Measurements from ENCODE around the gene TCF19. TPM values are rescaled to one million over a fixed set of nuclear protein-coding genes. Genes with fewer than 3 reads are reported as not detected.
A peak's percentile ranks its signal among the peaks of the same experiment; 100 is the strongest.

Gene TCF19
- total RNA-seq, 1 experiment from 2014 or later, result 15.0 TPM

- H3K27ac ChIP-seq (ENCODE audit: insufficient read length, low read depth, low read length), result no peak overlapping the region
- no peak overlapping the region for H3K18ac ChIP-seq (ENCODE audit: insufficient read length, low read depth, low read length)
- H3K4me2 ChIP-seq (ENCODE audit: insufficient read depth, insufficient read length, low read length), result no peak overlapping the region
- peak; percentile 79 for DNase-seq
- H3K9ac ChIP-seq (ENCODE audit: extremely low read depth, insufficient read length, low read length), result no peak overlapping the region
- no peak overlapping the region for H2AFZ ChIP-seq (ENCODE audit: low read length)
- H2BK15ac ChIP-seq (ENCODE audit: low read depth, low read length), result no peak overlapping the region
- H3K79me2 ChIP-seq (ENCODE audit: insufficient read depth, low read length), result no peaks in the 10 kb centered on the region
- H3K4me1 ChIP-seq (ENCODE audit: insufficient read depth, low read length), result no peaks in the 10 kb centered on the region
- Mint-ChIP-seq H3K4me3 (no peak overlapping the region), H3K4me1 (peaks cover 42 to 50% of the 10 kb centered on the region in 2 experiments), H3K9me3 (no peaks in the 10 kb centered on the region; a peak in 1 of 5 replicates), H3K27ac (peak overlapping the region in 1 of 3 experiments; percentile 18; a peak in 1 of 7 replicates), H3K27me3 (ENCODE audit: low read depth) (peaks cover 13% of the 10 kb centered on the region), H3K36me3 (ENCODE audit: insufficient read depth in 1 of 3, low read depth in 3 of 3) (no peaks in the 10 kb centered on the region)
- no peak overlapping the region for H4K5ac ChIP-seq (ENCODE audit: insufficient read length, low read depth, low read length)
- no peak overlapping the region for H4K91ac ChIP-seq (ENCODE audit: insufficient read length, low read depth, low read length)
- no peak overlapping the region for H2BK20ac ChIP-seq (ENCODE audit: low read depth, low read length, poor library complexity, severe bottlenecking)
- no CpG with 5 or more reads among the region's 8 CpGs for WGBS (ENCODE audit: extremely low coverage, insufficient read length, low lambda C conversion rate)
- no peak overlapping the region for H2BK120ac ChIP-seq (ENCODE audit: low read depth, low read length, poor library complexity, severe bottlenecking)
- no peak overlapping the region for H3K23ac ChIP-seq (ENCODE audit: insufficient read length, low read depth, low read length)
- no peak overlapping the region for H3K56ac ChIP-seq (ENCODE audit: insufficient read length, low read depth, low read length)
- no peak overlapping the region for H2BK5ac ChIP-seq (ENCODE audit: insufficient read length, low read length)
- no peaks in the 10 kb centered on the region for H3K23me2 ChIP-seq (ENCODE audit: insufficient read length, low read depth, low read length, poor library complexity, severe bottlenecking)
- no peaks in the 10 kb centered on the region for H4K20me1 ChIP-seq (ENCODE audit: control insufficient read depth, insufficient read depth, insufficient read length)
- H3K79me1 ChIP-seq (ENCODE audit: insufficient read depth, low read depth, low read length, poor library complexity, severe bottlenecking), result no peaks in the 10 kb centered on the region
- H3T11ph ChIP-seq (ENCODE audit: low read length), result no peak overlapping the region
- H3K27me3 ChIP-seq (ENCODE audit: insufficient read depth, low read length), result no peaks in the 10 kb centered on the region
- no peaks in the 10 kb centered on the region for H3K9me3 ChIP-seq (ENCODE audit: control insufficient read depth, low read depth, low read length)
- H3K14ac ChIP-seq (ENCODE audit: insufficient read depth, low read length), result no peak overlapping the region
- no peak overlapping the region for H4K8ac ChIP-seq (replicated peaks; ENCODE audit: insufficient read length, low read depth, low read length)
- H2AK5ac ChIP-seq (ENCODE audit: insufficient read length, low read length), result no peak overlapping the region
- peak; percentile 87 for TF ChIP-seq CTCF (conservative IDR thresholded peaks at IDR 0.05)
- H3K4ac ChIP-seq (ENCODE audit: low read depth, low read length), result no peak overlapping the region
- H2BK12ac ChIP-seq (ENCODE audit: insufficient read length, low read depth, low read length), result no peak overlapping the region
Measured at GRCh38 chr6:31128093-31128676, 30.2 kb upstream of the TCF19 start.

Data from H9 (cell line).